GM19328 (cell line): ENCODE measurements around the gene KCNK2.

Source experiments
- ATAC-seq: cut with Tn5 transposase; IDR thresholded peaks from one replicate; pipeline ENCODE4 v1.9.1; 2021; ENCODE audit warnings: mild to moderate bottlenecking, moderate library complexity; ENCODE audit not compliant: unreplicated experiment

The KCNK2 gene

DNA sequence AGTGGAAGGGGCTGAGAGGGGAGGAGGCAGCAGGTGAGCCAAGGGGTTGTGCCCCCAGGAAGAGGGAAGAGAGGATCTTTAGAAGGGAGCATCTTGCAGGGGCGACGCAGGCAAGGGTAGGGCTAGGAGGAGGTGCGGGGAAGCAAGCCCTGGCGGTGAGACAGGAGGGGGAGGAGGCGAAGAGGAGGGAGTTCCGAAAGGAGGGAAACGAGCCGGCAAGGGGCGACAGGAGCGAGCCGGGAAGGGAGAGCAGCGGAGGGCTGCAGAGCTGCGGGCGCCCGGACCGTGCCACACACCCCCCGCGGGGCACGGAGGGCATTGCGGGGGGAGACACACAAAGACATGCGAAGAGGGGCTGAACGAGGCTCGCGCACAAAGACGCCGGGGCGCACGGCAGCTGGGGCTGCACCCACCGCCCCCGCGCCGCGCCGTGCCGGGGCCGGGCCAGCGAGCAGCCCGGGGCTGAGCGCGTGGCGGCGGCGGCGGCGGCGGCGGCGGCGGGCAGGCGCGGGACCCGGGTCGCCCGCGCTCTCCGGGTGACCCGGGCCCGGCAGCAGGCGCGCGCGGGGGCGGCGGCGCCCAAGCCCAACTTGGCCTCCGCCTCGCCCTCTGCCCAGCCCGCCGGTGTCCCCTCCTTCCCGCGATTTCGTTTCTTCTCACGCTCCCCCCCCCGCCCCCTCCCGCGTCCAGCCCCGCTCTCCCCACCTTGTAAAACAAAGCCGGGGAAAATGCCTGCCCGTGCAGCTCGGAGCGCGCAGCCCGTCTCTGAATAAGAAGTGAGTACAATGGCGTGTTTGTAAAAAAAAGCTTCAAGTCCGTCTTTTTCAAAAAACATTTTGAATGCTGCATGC, at the start of gene KCNK2:
Gene KCNK2, plus strand, starts transcription at position 206 of the 851 bp plus-strand sequence. CDS start 649 bp downstream, outside the sequence.
- no peak for ATAC-seq

DNA sequence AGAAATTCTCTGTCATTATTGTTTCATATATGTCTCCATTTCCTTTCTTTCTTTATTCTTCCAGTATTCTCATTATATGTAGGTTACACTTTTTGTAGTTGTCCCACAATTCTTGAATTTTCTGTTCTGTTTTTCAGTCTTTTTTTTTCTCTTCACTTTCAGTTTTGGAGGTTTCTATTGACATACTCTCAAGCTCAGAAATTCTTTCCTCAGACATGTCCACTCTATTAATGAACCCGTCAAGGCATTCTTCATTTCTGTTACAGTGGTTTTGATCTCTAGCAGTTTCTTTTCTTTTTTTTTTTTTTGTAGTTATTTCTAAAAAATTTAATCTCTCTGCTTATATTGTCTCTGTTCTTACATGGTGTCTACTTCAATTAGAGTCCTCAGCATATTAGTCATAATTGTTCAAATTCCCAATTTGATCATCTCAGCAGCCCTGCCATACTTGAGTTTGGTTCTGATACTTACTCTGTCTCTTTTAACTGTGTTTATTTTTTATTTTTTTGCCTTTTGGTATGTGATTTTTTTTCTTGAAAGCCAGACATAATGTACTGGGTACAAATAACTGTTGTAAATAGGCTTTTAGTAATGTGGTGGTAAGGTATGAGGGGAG, 49.5 kb upstream of the KCNK2 start:
- no peak for ATAC-seq

- ATAC-seq, result no peak
Observed at GRCh38 chr1:215040190-215040589, 42.3 kb upstream of the KCNK2 start.

- ATAC-seq, result no peak
Observed at GRCh38 chr1:215043401-215043800, 39.1 kb upstream of the KCNK2 start.

DNA sequence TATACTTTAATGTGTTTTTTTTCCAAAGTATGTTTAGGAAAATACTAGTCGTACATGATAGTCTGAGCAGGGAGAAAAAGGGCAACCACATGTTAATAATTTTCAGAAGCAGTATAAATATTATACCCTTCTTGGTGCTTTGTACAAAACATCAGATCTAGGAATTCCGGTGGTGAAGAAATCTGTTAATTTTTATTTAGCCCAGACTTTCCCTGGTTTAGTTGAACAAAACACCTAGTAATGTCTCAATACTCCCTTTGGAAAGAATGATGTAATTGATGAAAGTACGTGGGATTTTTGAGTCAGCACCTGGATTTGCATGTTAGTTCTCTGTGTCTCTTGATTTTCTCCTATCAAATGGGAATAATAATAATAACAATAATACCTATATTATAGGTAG, 38.4 kb upstream of the KCNK2 start:
- no peak for ATAC-seq

DNA sequence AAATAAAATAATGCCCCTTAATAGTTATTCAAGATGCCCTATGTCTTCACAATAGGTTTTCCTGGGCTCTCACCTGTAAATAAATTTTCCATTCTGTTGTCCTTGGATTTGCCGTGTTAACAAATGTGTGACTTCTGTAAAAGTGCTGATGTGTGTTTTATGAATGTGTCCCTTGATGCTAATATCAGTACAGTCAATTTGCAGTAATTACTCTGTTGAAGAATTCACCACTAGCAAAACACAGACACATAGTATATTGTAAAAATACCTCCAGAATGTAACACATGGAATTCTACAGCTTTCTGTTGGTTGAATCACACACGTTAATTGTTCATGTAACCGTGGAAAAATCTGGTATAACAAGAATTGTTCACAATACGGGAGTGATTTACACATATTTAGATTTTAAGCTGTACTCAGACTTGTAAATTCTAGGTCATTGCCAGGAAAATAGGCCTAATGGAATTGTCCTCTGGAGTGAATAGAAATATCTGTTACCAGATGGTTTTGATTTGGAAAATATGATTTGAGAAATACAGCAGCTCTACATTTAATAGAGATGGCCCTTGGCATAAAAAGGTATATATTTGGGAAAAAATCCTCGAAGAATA, 36.7 kb upstream of the KCNK2 start:
- ATAC-seq, result no peak

- ATAC-seq, result no peak
Observed at GRCh38 chr1:215052256-215053015, 30.1 kb upstream of the KCNK2 start.

- no peak for ATAC-seq
Observed at GRCh38 chr1:215054266-215054665, 28.3 kb upstream of the KCNK2 start.

GRCh38 chr1:215055281-215055935, 27.1 kb upstream of the KCNK2 start:
- no peak for ATAC-seq

- no peak for ATAC-seq
Observed at GRCh38 chr1:215056584-215056983, 26.0 kb upstream of the KCNK2 start.

DNA sequence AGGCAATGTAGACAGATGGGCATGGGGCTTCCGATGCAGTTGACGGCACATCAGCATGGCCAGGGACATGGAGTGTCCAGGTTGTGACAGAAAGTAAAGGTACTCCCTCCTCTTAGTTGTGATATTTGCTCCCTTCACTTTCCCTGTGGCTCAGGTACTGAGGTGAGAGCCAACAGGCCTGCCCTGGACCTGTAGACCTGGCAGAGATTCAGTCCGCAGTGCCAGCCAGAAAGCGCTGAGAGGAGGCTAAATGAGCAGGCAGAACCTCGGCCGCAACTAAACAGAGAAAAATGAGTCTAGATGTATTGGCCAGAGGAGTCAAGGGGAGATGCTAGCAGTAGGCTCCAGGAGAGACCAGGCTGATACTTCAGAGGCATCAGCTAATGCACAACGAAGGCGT, 22.6 kb upstream of the KCNK2 start:
- ATAC-seq, result no peak

GRCh38 chr1:215064327-215064726, 18.2 kb upstream of the KCNK2 start:
- ATAC-seq, result no peak

- ATAC-seq, result no peak
Observed at GRCh38 chr1:215071078-215071477, 11.5 kb upstream of the KCNK2 start.

- ATAC-seq, result no peak
Observed at GRCh38 chr1:215076322-215076721, 6.2 kb upstream of the KCNK2 start.

- no peak for ATAC-seq
Observed at GRCh38 chr1:215079456-215079855, 3.1 kb upstream of the KCNK2 start.

DNA sequence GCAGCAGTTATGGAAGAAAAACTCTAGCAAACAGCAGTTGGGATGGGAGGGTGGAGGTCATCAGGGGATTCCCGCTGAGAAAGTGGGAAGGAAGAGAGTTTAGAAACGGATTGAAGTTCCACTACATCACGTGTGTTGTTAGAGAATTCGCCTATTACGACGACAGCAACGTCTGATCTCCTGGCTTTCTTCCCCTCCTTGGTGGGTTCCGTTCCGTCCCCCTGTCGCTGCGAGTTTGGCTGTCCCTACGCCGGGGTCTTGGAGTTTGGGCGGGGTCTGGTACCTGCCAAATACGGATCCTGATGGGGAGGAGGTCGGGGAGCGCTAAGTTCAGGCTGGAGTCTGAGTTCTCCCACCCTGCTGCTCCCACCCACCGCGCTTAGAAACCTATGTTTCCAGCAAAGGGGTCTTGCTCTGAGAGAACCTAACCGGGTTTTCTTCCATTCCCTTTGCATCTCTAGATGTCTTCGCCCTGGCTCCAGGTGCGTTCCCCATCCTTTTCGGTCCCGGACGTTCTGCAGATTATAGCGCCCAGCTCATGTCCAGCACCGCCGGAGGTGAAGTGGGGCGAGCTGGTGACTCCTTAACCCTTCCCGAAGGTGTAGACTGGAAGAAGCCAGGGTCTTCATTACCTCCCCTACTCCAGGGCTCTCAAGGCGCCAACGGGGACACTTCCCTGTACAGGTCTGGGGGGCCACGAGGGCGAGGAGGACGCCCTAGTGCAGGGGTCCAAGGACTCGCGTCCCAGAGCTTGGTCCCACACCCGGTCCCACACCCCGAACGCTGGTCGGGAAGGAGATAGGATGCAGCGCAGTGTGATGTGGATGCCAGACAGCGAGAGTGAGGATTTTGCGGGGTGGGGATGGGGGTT, 641 bp upstream of the KCNK2 start:
- no peak for ATAC-seq

- no peak for ATAC-seq
Observed at GRCh38 chr1:215083383-215083961, 935 bp downstream of the KCNK2 start.

GRCh38 chr1:215084621-215085020, 2.1 kb downstream of the KCNK2 start:
- no peak for ATAC-seq

DNA sequence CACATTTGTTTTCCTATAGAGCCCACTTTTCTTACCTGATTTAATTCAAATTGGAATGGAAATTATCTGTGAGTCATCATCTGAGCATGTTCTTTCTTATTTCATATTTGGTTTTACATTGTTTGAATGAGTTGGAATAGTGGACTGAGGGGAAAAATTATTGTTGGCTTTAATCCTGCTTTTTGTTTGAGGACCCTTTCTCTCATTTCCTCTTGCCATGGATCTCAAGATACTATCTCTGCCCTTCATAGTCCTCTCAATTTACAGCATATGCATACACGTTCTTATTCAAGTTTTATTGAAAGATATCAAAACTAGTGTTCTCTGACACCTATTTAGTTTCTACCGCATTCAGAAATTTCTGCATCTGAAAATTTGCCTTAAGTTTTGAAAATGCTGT, 5.1 kb downstream of the KCNK2 start:
- no peak for ATAC-seq
